ENCODE results near the gene AGXT.

- TF ChIP-seq CTCF (IDR thresholded peaks at IDR 0.05; ENCODE audit: low read depth, low read length) (no peak), EZH2phosphoT487 (IDR thresholded peaks at IDR 0.05; ENCODE audit: low read depth) (no peak)
Measured at GRCh38 chr2:240850756-240851077, 17.9 kb upstream of the AGXT start.
